Right kidney (tissue), 1 donor: ENCODE results near the gene CDK5.

Experiments used
- DNase-seq: peaks from one replicate; pipeline ENCODE4 v3.0.0-alpha.2; 2016

The CDK5 gene

GRCh38 chr7:151088019-151088855 lies 30.5 kb upstream of the CDK5 start:
- no peak for DNase-seq

GRCh38 chr7:151087245-151088018 lies 29.7 kb upstream of the CDK5 start:
- peak; percentile 75 for DNase-seq

GRCh38 chr7:151086802-151087244 lies 29.1 kb upstream of the CDK5 start:
- DNase-seq, result peak; percentile 75

GRCh38 chr7:151085691-151086620 lies 28.3 kb upstream of the CDK5 start, which contains the start of gene AGAP3:
TSS of gene AGAP3 (plus strand) at chr7:151086475. CDS start at chr7:151086742, 267 bp downstream.
- peak; percentile 91 for DNase-seq

- no peak for DNase-seq
Measured at GRCh38 chr7:151085329-151085690, 27.6 kb upstream of the CDK5 start.

GRCh38 chr7:151083824-151084160 lies 26.1 kb upstream of the CDK5 start:
- no peak for DNase-seq

- peak; percentile 78 for DNase-seq
Measured at GRCh38 chr7:151083071-151083823, 25.6 kb upstream of the CDK5 start, which contains the start of gene TMUB1. TSS of gene TMUB1 (minus strand) at chr7:151083493. CDS start at chr7:151082563, 930 bp downstream.

- no peak for DNase-seq
Measured at GRCh38 chr7:151082141-151083070, 24.7 kb upstream of the CDK5 start.

GRCh38 chr7:151081170-151082101 lies 23.7 kb upstream of the CDK5 start:
- DNase-seq, result no peak

GRCh38 chr7:151080522-151081169 lies 22.9 kb upstream of the CDK5 start, which contains the start of gene FASTK:
TSS of gene FASTK (minus strand) at chr7:151080809. CDS start at chr7:151080766, 43 bp downstream.
- peak; percentile 93 for DNase-seq

- DNase-seq, result peak; percentile 83
Measured at GRCh38 chr7:151080067-151080521, 22.4 kb upstream of the CDK5 start.

- DNase-seq, result no peak
Measured at GRCh38 chr7:151079199-151079910, 21.7 kb upstream of the CDK5 start.

- DNase-seq, result no peak
Measured at GRCh38 chr7:151078233-151079040, 20.7 kb upstream of the CDK5 start.

GRCh38 chr7:151077705-151078232 lies 20.1 kb upstream of the CDK5 start:
- DNase-seq, result no peak

GRCh38 chr7:151076863-151077704 lies 19.4 kb upstream of the CDK5 start:
- DNase-seq, result no peak
